ENCODE data around the gene EIF5AL1. TPM values are rescaled to one million over a fixed set of nuclear protein-coding genes. Genes with fewer than 3 reads are reported as not detected.

The EIF5AL1 gene
- total and polyA plus RNA-seq, 2 of the 8 experiments (the other 6 are each of a cell fraction or from before 2014, with no cell fraction given): 1.7 to 2.2 TPM

GRCh38 chr10:79492839-79493238, 19.5 kb upstream of the EIF5AL1 start (continued):
- TF ChIP-seq BCL11A (IDR thresholded peaks at IDR 0.05; ENCODE audit: low read depth in 2 of 2, low read length in 2 of 2) (no peak), BACH1 (IDR thresholded peaks at IDR 0.05; ENCODE audit: low read length) (no peak), POLR2AphosphoS5 (IDR thresholded peaks at IDR 0.05; ENCODE audit: low read depth, low read length) (no peak), TBP (IDR thresholded peaks at IDR 0.05; ENCODE audit: low read depth, low read length) (no peak), RAD21 (IDR thresholded peaks at IDR 0.05 in 1 of 2, conservative IDR thresholded peaks at IDR 0.05 in 1 of 2; ENCODE audit: low read depth in 2 of 2, low read length in 2 of 2) (no peak), JUN (IDR thresholded peaks at IDR 0.05; ENCODE audit: low read depth, low read length) (no peak), SAP30 (IDR thresholded peaks at IDR 0.05; ENCODE audit: insufficient read depth, insufficient replicate concordance, low read length) (no peak)
